HepG2 (cell line): ENCODE data around the gene FAM81A. TPM values are rescaled to one million over a fixed set of nuclear protein-coding genes. Genes with fewer than 3 reads are reported as not detected.

Experiments used
- AHDC1 ChIP-seq: sonication (generic); formaldehyde crosslinking; IDR thresholded peaks from 2 replicates; pipeline ENCODE4 v1.5.1; 2020; ENCODE audit warnings: mild to moderate bottlenecking, missing genetic modification reagents, borderline replicate concordance
- ATAD3A ChIP-seq: sonication (generic); formaldehyde crosslinking; IDR thresholded peaks from 2 replicates; pipeline ENCODE4 v1.4.0; 2020; ENCODE audit warnings: missing genetic modification reagents
- BHLHE40 ChIP-seq: IDR thresholded peaks from 2 replicates; pipeline ENCODE4 v1.6.1; 2011; ENCODE audit warnings: low read length, improper control_type of control experiment
- CTCF ChIP-seq: sonication (generic); formaldehyde crosslinking; IDR thresholded peaks from 2 replicates; pipeline ENCODE4 v1.5.0; 2020; ENCODE audit warnings: mild to moderate bottlenecking, missing genetic modification reagents, moderate library complexity
- HMGXB4 ChIP-seq, 2 experiments: sonication (generic) in 1 of 2; formaldehyde crosslinking in 1 of 2; IDR thresholded peaks; 2 replicates each; pipeline versions ENCODE4 v1.4.0 to v1.6.1; 2018 to 2020; ENCODE audit warnings: missing genetic modification reagents in 2 of 2, borderline replicate concordance in 1 of 2, low read depth in 1 of 2, mild to moderate bottlenecking in 1 of 2, missing biosample characterization in 1 of 2
- HOXA7 ChIP-seq: sonication (generic); formaldehyde crosslinking; IDR thresholded peaks from 2 replicates; pipeline ENCODE4 v1.8.1; 2022; ENCODE audit warnings: mild to moderate bottlenecking, missing genetic modification reagents, moderate library complexity
- MZF1 ChIP-seq: sonication (generic); formaldehyde crosslinking; IDR thresholded peaks from 2 replicates; pipeline ENCODE4 v1.8.1; 2023; ENCODE audit warnings: mild to moderate bottlenecking, missing genetic modification reagents, borderline replicate concordance
- POLR2G ChIP-seq: fragments of 200-400 bp; formaldehyde crosslinking; IDR thresholded peaks from 2 replicates; pipeline ENCODE4 v1.6.1; 2018; ENCODE audit warnings: mild to moderate bottlenecking, low read depth, low read length, moderate library complexity
- REL ChIP-seq: sonication (generic); formaldehyde crosslinking; conservative IDR thresholded peaks from 2 replicates; pipeline ENCODE4 v1.8.0; 2022; ENCODE audit warnings: mild to moderate bottlenecking, missing genetic modification reagents, moderate library complexity
- SIN3A ChIP-seq: IDR thresholded peaks from 2 replicates; pipeline ENCODE4 v1.6.1; 2011; ENCODE audit warnings: low read depth, mild to moderate bottlenecking, control low read depth, low read length, borderline replicate concordance
- SP2 ChIP-seq: sonication (generic); formaldehyde crosslinking; IDR thresholded peaks from 2 replicates; pipeline ENCODE4 v1.5.1; 2020; ENCODE audit warnings: mild to moderate bottlenecking, missing genetic modification reagents
- SUZ12 ChIP-seq: fragments of 150-350 bp; IDR thresholded peaks from 2 replicates; pipeline ENCODE4 v1.6.1; 2014; ENCODE audit warnings: low read depth, low read length
- YY1 ChIP-seq: IDR thresholded peaks from 2 replicates; pipeline ENCODE4 v1.6.1; 2011; ENCODE audit warnings: low read length, low read depth, moderate library complexity, mild to moderate bottlenecking; ENCODE audit not compliant: insufficient read depth, insufficient replicate concordance
- ZFP82 ChIP-seq: sonication (generic); formaldehyde crosslinking; IDR thresholded peaks from 2 replicates; pipeline ENCODE4 v1.5.1; 2020; ENCODE audit warnings: mild to moderate bottlenecking, missing genetic modification reagents, borderline replicate concordance
- ZNF335 ChIP-seq: sonication (generic); formaldehyde crosslinking; IDR thresholded peaks from 2 replicates; pipeline ENCODE4 v1.4.0; 2020; ENCODE audit warnings: missing genetic modification reagents
- ZNF703 ChIP-seq: sonication (generic); formaldehyde crosslinking; IDR thresholded peaks from 2 replicates; pipeline ENCODE4 v1.5.1; 2020; ENCODE audit warnings: missing genetic modification reagents, mild to moderate bottlenecking, moderate library complexity, borderline replicate concordance
- ZNF747 ChIP-seq: sonication (generic); formaldehyde crosslinking; IDR thresholded peaks from 2 replicates; pipeline ENCODE4 v1.8.1; 2023; ENCODE audit warnings: missing genetic modification reagents, mild to moderate bottlenecking, borderline replicate concordance
- polyA plus RNA-seq, 8 experiments: library from polyadenylated mRNA; depleted of rRNA in 3 of 8; stranded (reverse) in 7 of 8; unstranded in 1 of 8; fragments of >200 nt; fragmentation: Illumina TruSeq in 4 of 8; extraction: Trizol in 4 of 8; gene quantifications; 2 replicates each; pipeline versions ENCODE4 v1.2.1 to v1.2.3, GENCODE V29; 2011 to 2016; ENCODE audit warnings: low read depth in 4 of 8, missing spikeins in 1 of 8, mixed read lengths in 1 of 8; ENCODE audit not compliant: insufficient read depth in 1 of 8
- total RNA-seq, 5 experiments: library from RNA; depleted of rRNA; stranded (reverse); fragments of >200 nt; fragmentation: Illumina TruSeq; extraction: Trizol; gene quantifications; 2 replicates each; pipeline ENCODE4 v1.2.3, GENCODE V29; 2016; ENCODE audit warnings: low read depth in 1 of 5

Gene FAM81A
- total and polyA plus RNA-seq, 2 of the 13 experiments (the other 11 are each of a cell fraction or from before 2014, with no cell fraction given), result 0.09 TPM; not detected in 1

DNA sequence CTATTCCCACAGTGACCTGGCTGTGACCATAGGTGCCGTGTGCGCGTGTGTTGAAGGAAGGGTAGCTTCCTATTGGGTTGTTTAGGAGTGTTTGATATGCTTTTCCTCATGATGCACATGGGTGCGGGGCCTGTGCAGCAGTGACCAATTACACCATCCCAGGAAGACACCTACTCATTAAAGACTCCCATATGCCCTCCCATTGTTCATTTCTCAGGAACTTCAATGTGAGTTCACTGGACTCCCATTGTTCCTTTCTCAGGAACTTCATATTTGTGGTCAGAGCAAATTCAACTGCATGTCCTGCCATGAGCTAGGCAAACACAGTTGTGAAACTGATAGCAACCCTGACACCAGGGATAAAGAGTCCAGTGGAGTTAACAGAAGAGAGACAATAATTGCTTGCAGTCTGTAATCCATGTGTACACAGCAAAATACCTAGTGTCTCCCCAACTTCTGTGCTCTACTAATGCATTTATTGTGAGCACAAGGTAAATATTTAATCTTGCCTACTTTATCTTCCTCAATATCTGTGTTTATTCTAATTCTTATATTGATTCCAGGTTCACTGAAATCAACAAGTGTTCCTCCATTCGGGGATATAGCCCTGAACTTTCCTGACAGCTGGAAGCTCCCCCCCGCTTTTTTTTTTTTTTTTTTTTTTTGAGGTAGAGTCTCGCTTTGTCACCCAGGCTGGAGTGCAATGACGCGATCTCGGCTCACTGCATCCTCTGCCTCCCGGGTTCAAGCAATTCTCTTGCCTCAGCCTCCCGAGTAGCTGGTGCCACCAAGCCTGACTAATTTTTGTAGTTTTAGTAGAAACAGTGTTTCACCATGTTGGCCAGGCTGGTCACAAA is 116.1 kb downstream of the FAM81A start (continued):
- TF ChIP-seq CTCF, result no peak
- TF ChIP-seq ZNF335 (CRISPR knock-in tag), result no peak
- TF ChIP-seq ZNF703, result peak; percentile 97
- TF ChIP-seq HOXA7, result no peak
- TF ChIP-seq SP2 (CRISPR knock-in tag), result no peak
- TF ChIP-seq ZNF747, result peak; percentile 35; the same call in 1 of the 2 replicates
- no peak for TF ChIP-seq ATAD3A (CRISPR knock-in tag)
- no peak for TF ChIP-seq SUZ12
- TF ChIP-seq BHLHE40, result peak; percentile 47; the same call in 1 of the 2 replicates
- peak; percentile 96 for TF ChIP-seq AHDC1 (CRISPR knock-in tag)
- no peak for TF ChIP-seq POLR2G
- no peak for TF ChIP-seq ZFP82 (CRISPR knock-in tag)
- no peak for TF ChIP-seq REL (CRISPR knock-in tag)
- TF ChIP-seq SIN3A, result no peak
- TF ChIP-seq YY1, result no peak
- TF ChIP-seq MZF1 (CRISPR knock-in tag), result no peak
- TF ChIP-seq HMGXB4 (CRISPR knock-in tag; IDR thresholded peaks at IDR 0.05; ENCODE audit: borderline replicate concordance in 1 of 2, low read depth in 1 of 2), result peak; percentile 22 to 32; a peak in 1 of 4 replicates
